H1 (cell line): ENCODE results near the gene CREB3.

ENCODE experiments used
- EP300 ChIP-seq, 2 experiments: IDR thresholded peaks; 1 replicate in 1 of 2; 2 replicates in 1 of 2; pipeline ENCODE4 v1.6.1; 2011 to 2012; ENCODE audit warnings: low read depth in 2 of 2, low read length in 2 of 2, mild to moderate bottlenecking in 2 of 2, borderline replicate concordance in 1 of 2, inconsistent platforms in 1 of 2, moderate library complexity in 1 of 2
- POLR2A ChIP-seq, 2 experiments: IDR thresholded peaks; 1 replicate in 1 of 2; 2 replicates in 1 of 2; pipeline ENCODE4 v1.6.1; 2011; ENCODE audit warnings: low read depth in 2 of 2, low read length in 2 of 2, mild to moderate bottlenecking in 2 of 2; ENCODE audit errors: control extremely low read depth in 1 of 2
- RAD21 ChIP-seq, 2 experiments: IDR thresholded peaks in 1 of 2; conservative IDR thresholded peaks in 1 of 2; 2 replicates each; pipeline ENCODE4 v1.6.1; 2011; ENCODE audit warnings: low read depth in 2 of 2, low read length in 2 of 2, improper control_type of control experiment in 1 of 2, inconsistent platforms in 1 of 2, mild to moderate bottlenecking in 1 of 2, moderate library complexity in 1 of 2
- SRF ChIP-seq: IDR thresholded peaks from 2 replicates; pipeline ENCODE4 v1.6.1; 2011; ENCODE audit warnings: mild to moderate bottlenecking, low read depth, low read length, moderate library complexity
- TBP ChIP-seq: IDR thresholded peaks from 2 replicates; pipeline ENCODE4 v1.6.1; 2011; ENCODE audit warnings: low read depth, low read length, improper control_type of control experiment
- ZNF274 ChIP-seq: IDR thresholded peaks from 2 replicates; pipeline ENCODE4 v1.7.0; 2012; ENCODE audit warnings: low read length, borderline replicate concordance; ENCODE audit errors: extremely low read depth
- TF ChIP-seq, protein P1 (sequence below), 3 experiments: IDR thresholded peaks; 1 replicate in 2 of 3; 2 replicates in 1 of 3; pipeline versions ENCODE4 v1.5.1 to v1.6.1; 2011; ENCODE audit warnings: low read length in 3 of 3, mild to moderate bottlenecking in 3 of 3, inconsistent platforms in 2 of 3, low read depth in 1 of 3, moderate library complexity in 1 of 3; ENCODE audit not compliant: insufficient read depth in 1 of 3; ENCODE audit errors: control extremely low read depth in 1 of 3

GRCh38 chr9:35748242-35748857 is 15.9 kb downstream of the CREB3 start:
- TF ChIP-seq, protein P1, sequence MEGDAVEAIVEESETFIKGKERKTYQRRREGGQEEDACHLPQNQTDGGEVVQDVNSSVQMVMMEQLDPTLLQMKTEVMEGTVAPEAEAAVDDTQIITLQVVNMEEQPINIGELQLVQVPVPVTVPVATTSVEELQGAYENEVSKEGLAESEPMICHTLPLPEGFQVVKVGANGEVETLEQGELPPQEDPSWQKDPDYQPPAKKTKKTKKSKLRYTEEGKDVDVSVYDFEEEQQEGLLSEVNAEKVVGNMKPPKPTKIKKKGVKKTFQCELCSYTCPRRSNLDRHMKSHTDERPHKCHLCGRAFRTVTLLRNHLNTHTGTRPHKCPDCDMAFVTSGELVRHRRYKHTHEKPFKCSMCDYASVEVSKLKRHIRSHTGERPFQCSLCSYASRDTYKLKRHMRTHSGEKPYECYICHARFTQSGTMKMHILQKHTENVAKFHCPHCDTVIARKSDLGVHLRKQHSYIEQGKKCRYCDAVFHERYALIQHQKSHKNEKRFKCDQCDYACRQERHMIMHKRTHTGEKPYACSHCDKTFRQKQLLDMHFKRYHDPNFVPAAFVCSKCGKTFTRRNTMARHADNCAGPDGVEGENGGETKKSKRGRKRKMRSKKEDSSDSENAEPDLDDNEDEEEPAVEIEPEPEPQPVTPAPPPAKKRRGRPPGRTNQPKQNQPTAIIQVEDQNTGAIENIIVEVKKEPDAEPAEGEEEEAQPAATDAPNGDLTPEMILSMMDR (IDR thresholded peaks at IDR 0.05; ENCODE audit: control extremely low read depth in 1 of 3, insufficient read depth in 1 of 3, low read depth in 1 of 3, low read length in 3 of 3) = 0 out of 4 replicates have a peak, but pooled peaks of 1 of the 3 experiments have one; percentile 0
- no peak for TF ChIP-seq EP300 (IDR thresholded peaks at IDR 0.05; ENCODE audit: borderline replicate concordance in 1 of 2, low read depth in 2 of 2, low read length in 2 of 2)
- TF ChIP-seq SRF = no peak
- TF ChIP-seq POLR2A (IDR thresholded peaks at IDR 0.05; ENCODE audit: control extremely low read depth in 1 of 2, low read depth in 2 of 2, low read length in 2 of 2) = no peak
- TF ChIP-seq ZNF274 = no peak
- no peak; the same call in 1 of the 2 replicates for TF ChIP-seq TBP
- no peak for TF ChIP-seq RAD21 (IDR thresholded peaks at IDR 0.05 in 1 of 2, conservative IDR thresholded peaks at IDR 0.05 in 1 of 2; ENCODE audit: low read depth in 2 of 2, low read length in 2 of 2)
